ENCODE results near the gene ZNF81.
"Not testable (repeated sequence)": the region's sequence is repeated elsewhere in the genome, so short reads cannot be mapped to it uniquely, and the experiment has no call there.

ZNF81 gene

DNA sequence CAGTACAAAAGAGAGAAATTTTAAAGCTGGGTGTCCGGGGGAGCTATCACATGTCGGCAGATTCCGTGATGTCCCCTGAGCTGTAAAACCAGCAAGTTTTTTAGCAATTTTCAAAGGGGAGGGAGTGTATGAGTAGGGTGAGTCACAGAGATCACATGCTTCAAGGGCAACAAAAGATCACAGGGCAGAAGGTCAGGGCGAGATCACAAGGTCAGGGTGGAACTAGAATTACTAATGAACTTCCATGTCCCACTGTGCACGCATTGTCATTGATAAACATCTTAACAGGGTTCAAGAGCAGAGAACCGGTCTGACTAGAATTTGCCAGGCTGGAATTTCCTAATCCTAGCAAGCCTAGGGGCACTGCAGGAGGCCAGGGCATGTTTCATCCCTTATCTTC lies 125.1 kb downstream of the ZNF81 start:
- H3K27ac ChIP-seq (ENCODE audit: low read depth, low read length); H3K4me1 ChIP-seq (ENCODE audit: control insufficient read depth, insufficient read depth, low read length); H3K27me3 ChIP-seq (ENCODE audit: control insufficient read depth, insufficient read depth, low read length); H3K9ac ChIP-seq (ENCODE audit: low read depth, low read length); H3K36me3 ChIP-seq (ENCODE audit: control insufficient read depth, insufficient read depth, low read length); H3K4me3 ChIP-seq (ENCODE audit: low read depth, low read length): not testable (repeated sequence)
- peaks cover 67% of the 10 kb centered on the region for H3K9me3 ChIP-seq (ENCODE audit: control insufficient read depth, insufficient read depth, low read length)

DNA sequence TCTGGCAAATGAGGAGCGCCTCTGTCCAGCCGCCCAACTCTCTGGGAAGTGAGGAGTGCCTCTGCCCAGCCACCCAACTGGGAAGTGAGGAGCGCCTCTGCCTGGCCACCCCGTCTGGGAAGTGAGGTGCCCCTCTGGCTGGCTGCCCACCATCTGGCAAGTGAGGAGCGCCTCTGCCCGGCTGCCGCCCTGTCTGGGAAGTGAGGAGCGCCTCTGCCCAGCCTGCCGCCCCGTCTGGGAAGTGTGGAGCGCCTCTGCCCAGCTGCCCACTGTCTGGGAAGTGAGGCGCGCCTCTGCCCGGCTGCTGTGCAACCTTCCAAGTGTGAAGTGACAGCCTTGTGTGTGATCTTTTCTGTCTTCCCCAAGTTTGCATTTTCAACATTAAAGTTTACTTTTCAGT lies 128.8 kb downstream of the ZNF81 start:
- H3K4me3 ChIP-seq (ENCODE audit: low read depth, low read length); H3K9ac ChIP-seq (ENCODE audit: low read depth, low read length); H3K4me1 ChIP-seq (ENCODE audit: control insufficient read depth, insufficient read depth, low read length); H3K27ac ChIP-seq (ENCODE audit: low read depth, low read length); H3K27me3 ChIP-seq (ENCODE audit: control insufficient read depth, insufficient read depth, low read length); H3K36me3 ChIP-seq (ENCODE audit: control insufficient read depth, insufficient read depth, low read length): not testable (repeated sequence)
- peaks cover 80% of the 10 kb centered on the region for H3K9me3 ChIP-seq (ENCODE audit: control insufficient read depth, insufficient read depth, low read length)
